GM12873 (cell line): ENCODE measurements around the gene SLC44A3.

Source experiments
- TF ChIP-seq, protein P1 (sequence below): IDR thresholded peaks from 2 replicates; pipeline ENCODE4 v1.5.1; 2012; ENCODE audit warnings: low read depth, mild to moderate bottlenecking, moderate library complexity, low read length, control low read depth; ENCODE audit not compliant: insufficient read depth; ENCODE audit errors: missing control alignments

Gene SLC44A3

DNA sequence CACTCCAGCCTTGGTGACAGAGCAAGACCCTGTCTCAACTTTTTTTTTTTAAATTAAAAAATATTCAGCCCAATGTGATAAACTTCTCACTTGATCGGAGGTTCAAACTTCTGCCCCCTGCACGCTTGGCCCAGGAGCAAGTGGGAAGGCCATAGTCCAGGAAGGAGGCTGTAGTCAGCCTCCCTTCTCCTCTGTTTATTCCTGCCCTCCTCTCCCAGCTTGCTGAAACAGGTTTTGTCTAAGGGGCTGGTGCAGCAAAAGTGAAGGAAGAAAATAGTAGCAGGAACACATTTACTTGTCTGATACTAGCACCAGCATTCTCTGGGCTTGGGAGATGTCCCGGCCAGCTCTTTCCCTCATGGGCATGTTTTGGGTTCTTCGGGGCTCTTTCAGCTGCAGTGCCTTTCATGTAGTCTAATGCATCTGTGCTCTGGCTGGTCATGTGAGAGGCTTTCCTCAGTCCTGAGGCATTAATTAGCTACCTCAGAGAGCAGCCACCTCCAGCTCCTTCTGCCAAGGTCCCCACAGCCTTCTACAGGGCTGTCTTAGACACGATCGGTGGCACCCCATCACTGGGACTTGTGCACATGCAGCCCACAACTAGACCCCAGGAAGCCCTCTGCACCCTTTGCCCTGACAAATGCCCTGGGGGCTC is 12.9 kb downstream of the SLC44A3 start:
- TF ChIP-seq, protein P1, sequence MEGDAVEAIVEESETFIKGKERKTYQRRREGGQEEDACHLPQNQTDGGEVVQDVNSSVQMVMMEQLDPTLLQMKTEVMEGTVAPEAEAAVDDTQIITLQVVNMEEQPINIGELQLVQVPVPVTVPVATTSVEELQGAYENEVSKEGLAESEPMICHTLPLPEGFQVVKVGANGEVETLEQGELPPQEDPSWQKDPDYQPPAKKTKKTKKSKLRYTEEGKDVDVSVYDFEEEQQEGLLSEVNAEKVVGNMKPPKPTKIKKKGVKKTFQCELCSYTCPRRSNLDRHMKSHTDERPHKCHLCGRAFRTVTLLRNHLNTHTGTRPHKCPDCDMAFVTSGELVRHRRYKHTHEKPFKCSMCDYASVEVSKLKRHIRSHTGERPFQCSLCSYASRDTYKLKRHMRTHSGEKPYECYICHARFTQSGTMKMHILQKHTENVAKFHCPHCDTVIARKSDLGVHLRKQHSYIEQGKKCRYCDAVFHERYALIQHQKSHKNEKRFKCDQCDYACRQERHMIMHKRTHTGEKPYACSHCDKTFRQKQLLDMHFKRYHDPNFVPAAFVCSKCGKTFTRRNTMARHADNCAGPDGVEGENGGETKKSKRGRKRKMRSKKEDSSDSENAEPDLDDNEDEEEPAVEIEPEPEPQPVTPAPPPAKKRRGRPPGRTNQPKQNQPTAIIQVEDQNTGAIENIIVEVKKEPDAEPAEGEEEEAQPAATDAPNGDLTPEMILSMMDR, result no peak

DNA sequence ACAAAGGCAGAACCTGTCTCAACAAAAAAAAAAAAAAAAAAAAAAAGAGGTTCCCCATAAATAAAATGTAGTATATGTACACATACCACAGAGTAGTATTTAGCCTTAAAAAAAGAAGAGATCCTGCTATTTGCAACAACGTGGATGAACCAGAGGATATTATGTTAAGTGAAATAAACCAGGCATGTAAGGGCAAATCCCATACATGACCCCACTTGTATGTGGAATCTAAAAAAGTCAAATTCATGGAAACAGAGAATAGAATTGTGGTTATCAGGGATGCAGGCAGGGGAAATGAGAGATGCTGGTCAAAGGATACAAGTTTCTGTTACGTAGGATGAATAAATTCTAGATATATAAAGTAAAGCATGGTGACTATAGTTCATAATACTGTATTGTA is 16.7 kb downstream of the SLC44A3 start:
- TF ChIP-seq, protein P1, result no peak

DNA sequence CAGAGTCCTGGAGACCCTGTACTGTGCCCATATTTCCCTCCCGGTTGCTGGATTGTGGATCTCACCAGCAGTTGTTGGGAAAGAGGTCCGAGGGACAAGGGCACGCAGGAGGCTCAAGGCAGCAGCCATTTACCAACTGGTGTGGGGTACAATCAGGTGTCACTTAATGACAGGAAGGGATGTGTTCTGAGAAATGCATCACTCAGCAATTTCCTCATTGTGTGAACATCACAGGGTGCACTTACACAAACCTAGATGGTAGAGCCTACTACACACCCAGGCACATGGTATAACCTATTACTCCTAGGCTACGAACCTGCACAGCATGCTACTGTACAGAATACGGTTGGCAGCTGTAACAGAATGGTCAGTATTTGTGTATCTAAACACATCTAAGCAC is 20.7 kb downstream of the SLC44A3 start:
- TF ChIP-seq, protein P1, result no peak

DNA sequence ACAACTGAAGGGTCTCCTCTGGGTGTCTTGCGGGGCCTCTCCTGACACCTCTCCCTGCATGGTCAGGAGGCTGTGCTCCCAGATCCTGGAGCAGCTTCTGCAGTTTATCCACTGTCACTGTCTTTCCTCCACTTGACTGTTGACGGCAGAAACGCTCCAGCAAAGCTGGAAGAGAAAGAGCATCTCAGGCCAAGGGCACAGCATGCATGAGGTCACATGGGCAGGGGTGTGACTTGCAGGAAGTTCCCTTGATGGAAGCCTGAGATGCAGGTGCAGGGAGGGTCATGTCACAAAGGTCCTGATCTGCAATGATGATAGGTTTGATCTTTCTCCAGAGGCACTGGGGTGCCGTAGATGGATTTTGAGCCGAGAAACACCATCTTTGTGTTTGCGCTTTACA is 23.3 kb downstream of the SLC44A3 start:
- TF ChIP-seq, protein P1, result no peak

DNA sequence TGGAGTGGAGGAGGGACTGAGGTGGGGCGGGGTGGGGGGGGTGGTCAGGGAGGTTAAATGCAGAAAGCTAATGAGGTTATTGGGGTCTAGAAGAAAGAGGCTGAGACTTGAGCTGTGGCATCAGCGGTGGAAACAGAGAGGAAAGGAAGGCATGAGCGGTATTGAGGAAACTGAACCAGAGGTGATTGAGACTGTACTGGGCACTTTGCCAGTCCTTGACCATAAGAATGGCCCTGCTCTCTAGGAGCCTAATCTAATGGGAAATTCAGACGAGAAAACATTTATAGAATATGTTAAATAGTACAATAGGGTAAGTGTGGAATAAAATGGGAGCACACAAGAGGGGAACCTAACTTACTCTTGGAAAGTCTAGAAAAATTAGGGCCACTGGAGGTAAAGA is 23.7 kb downstream of the SLC44A3 start:
- TF ChIP-seq, protein P1, result no peak

DNA sequence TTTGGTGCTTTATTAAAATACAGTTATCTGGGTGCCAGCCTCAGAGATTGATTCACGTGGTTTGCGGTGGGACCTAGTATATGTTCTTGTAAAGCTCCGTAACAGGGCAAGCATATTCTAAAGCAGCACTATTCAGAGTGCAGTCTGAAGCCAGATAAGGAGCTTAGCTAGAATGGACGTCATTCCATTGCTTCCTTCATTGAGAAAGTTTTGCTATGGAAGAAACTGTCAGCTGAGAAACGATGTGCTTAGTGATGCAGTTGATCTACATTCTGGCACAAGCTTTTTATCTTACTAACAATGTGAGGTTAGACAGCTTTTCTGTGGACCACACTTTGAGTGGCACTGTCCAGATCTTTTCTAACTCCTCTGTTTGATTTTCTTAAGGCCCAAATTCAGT is 26.2 kb downstream of the SLC44A3 start:
- TF ChIP-seq, protein P1, result no peak

DNA sequence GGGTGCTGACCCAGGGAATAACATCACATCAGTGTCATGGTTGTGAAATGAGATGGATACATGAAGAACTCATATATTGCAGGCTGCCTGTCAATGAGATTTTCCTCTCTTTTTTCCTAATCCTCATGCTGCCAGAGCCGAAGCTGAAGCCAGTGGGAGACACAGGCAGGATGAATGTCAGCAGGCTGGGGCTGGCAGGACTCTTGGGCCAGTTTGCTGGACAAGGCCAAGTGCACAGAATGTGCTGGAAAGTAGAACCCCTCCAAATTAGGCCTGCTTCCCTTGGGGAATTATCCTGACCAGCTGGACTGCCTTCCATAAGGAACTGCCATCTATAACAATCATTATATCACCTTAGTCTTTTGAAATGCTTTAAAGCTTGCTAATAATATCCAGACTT is 31.4 kb downstream of the SLC44A3 start:
- TF ChIP-seq, protein P1, result no peak
